ENCODE data around the gene EMP2. TPM values are rescaled to one million over a fixed set of nuclear protein-coding genes. Genes with fewer than 3 reads are reported as not detected.

EMP2 gene
- total RNA-seq, 2 experiments from 2014 or later, result not detected

DNA sequence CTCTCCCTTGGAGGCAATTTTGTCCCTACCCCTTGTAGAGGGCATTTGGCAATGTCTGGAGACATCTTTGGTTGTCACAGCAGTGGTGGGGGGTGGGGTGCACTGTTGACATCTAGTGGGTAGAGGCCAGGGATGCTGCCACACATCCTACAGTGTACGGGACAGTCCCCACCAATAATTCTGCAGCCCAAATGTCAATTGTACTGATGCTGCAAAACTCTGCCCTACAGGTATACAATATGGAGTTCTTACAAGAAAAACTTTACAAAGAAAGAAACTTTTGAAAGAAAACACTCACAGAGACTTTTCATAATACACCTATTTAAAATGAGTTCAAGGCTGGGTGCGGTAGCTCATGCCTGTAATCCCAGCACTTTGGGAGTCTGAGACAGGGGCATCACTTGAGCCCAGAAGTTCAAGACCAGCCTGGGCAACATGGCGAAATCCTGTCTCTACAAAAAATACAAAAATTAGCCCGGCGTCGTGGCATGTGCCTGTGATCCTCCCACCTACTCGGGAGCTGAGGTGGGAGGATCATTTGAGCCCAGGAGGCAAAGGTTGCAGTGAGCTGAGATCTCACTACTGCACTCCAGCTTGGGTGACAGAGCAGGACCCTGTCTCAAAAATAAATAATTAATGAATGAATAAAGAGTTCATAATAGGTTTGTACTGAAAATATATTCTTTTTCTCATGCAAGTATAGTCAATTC lies 59.4 kb downstream of the EMP2 start:
- no peak for DNase-seq
- H3K27me3 ChIP-seq (ENCODE audit: control insufficient read depth in 1 of 2, insufficient read depth in 2 of 2, low read length in 2 of 2), result no peaks in the 10 kb centered on the region
- CTCF ChIA-PET, result no interaction called here
- H3K27me3 Mint-ChIP-seq, result peaks cover 5% of the 10 kb centered on the region
- H3K4me3 Mint-ChIP-seq, result no peak overlapping the region
- intact Hi-C loops (cut with DNase I, micrococcal nuclease), result loop anchor here in 1 of 2 experiments (5.0 kb wide), 1 partner anchor 396 kb away; no protein-coding TSS in a partner anchor
- H3K36me3 Mint-ChIP-seq (ENCODE audit: low read depth), result no peaks in the 10 kb centered on the region
- TF ChIP-seq, protein P1, sequence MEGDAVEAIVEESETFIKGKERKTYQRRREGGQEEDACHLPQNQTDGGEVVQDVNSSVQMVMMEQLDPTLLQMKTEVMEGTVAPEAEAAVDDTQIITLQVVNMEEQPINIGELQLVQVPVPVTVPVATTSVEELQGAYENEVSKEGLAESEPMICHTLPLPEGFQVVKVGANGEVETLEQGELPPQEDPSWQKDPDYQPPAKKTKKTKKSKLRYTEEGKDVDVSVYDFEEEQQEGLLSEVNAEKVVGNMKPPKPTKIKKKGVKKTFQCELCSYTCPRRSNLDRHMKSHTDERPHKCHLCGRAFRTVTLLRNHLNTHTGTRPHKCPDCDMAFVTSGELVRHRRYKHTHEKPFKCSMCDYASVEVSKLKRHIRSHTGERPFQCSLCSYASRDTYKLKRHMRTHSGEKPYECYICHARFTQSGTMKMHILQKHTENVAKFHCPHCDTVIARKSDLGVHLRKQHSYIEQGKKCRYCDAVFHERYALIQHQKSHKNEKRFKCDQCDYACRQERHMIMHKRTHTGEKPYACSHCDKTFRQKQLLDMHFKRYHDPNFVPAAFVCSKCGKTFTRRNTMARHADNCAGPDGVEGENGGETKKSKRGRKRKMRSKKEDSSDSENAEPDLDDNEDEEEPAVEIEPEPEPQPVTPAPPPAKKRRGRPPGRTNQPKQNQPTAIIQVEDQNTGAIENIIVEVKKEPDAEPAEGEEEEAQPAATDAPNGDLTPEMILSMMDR (IDR thresholded peaks at IDR 0.05), result no peak
- H3K9me3 Mint-ChIP-seq, result no peaks in the 10 kb centered on the region
- POLR2A ChIA-PET, result no interaction called here
- no peak overlapping the region for H3K27ac ChIP-seq (ENCODE audit: low read depth in 1 of 2, low read length in 2 of 2)
- H3K4me1 ChIP-seq (ENCODE audit: insufficient read depth, low read length), result peaks cover 2% of the 10 kb centered on the region
- no peak overlapping the region for H3K4me3 ChIP-seq (ENCODE audit: low read length)
- no peak for ATAC-seq (ENCODE audit: poor library complexity)
- H3K36me3 ChIP-seq (ENCODE audit: insufficient read depth, low read length), result no peaks in the 10 kb centered on the region
- H3K27ac Mint-ChIP-seq, result no peak overlapping the region
- peaks cover 5% of the 10 kb centered on the region for H3K4me1 Mint-ChIP-seq (ENCODE audit: low read depth)
- H3K9me3 ChIP-seq (ENCODE audit: control insufficient read depth in 1 of 2, insufficient read depth in 1 of 2, low read length in 2 of 2), result peaks cover 0 to 7% of the 10 kb centered on the region in 2 experiments

DNA sequence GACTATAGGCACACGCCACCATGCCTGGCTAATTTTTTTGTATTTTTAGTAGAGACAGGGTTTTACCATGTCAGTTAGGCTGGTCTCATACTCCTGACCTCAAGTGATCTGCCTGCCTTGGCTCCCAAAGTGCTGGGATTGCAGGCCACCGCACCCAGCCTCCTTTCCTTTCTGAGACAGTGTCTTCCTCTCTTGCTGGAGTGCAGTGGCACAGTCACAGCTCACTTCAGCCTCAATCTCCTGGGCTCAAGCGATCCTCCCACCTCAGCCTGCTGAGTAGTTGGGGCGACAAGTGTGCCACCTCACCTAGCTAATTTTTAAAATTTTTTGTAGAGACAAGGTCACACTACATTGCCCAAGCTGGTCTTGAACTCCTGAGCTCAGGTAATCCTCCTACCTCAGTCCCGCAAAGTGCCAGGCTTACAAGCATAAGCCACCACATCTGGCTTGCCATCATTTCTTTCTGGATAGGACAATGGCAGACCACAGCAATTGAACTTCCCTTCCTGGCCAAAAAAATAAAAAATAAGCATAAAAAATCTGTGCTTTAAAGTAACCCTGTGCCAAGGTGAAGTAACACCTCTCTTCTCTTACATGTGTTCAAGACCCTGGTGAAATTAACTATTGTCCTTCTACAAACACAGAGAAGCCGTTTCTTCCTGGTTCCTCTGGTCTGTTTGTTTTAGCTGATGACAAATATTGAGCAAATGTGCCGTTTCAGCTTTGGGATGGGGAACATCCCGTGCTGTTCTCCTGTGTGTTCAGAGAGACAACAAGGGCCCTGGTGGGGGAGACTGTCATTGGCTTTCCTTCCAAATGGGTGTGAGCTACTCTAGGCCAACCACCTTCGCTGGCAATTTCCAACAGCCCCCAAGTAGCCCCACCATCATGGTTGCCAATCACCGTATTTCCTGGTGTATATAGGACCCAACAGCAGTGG lies 60.2 kb downstream of the EMP2 start:
- H3K9me3 ChIP-seq (ENCODE audit: control insufficient read depth in 1 of 2, insufficient read depth in 1 of 2, low read length in 2 of 2), result peaks cover 0 to 7% of the 10 kb centered on the region in 2 experiments
- ATAC-seq (ENCODE audit: poor library complexity), result no peak
- CTCF ChIA-PET, result no interaction called here
- Mint-ChIP-seq H3K9me3 (no peaks in the 10 kb centered on the region), H3K4me3 (no peak overlapping the region), H3K27me3 (peaks cover 5% of the 10 kb centered on the region), H3K27ac (no peak overlapping the region), H3K4me1 (ENCODE audit: low read depth) (peaks cover 5% of the 10 kb centered on the region), H3K36me3 (ENCODE audit: low read depth) (no peaks in the 10 kb centered on the region)
- no peaks in the 10 kb centered on the region for H3K36me3 ChIP-seq (ENCODE audit: insufficient read depth, low read length)
- intact Hi-C loops (cut with DNase I, micrococcal nuclease), result loop anchor here in 1 of 2 experiments (5.0 kb wide), 1 partner anchor 397 kb away; no protein-coding TSS in a partner anchor
- no peak overlapping the region for H3K4me3 ChIP-seq (ENCODE audit: low read length)
- H3K27ac ChIP-seq (ENCODE audit: low read depth in 1 of 2, low read length in 2 of 2), result no peak overlapping the region
- DNase-seq, result no peak
- POLR2A ChIA-PET, result no interaction called here
- H3K27me3 ChIP-seq (ENCODE audit: control insufficient read depth in 1 of 2, insufficient read depth in 2 of 2, low read length in 2 of 2), result no peaks in the 10 kb centered on the region
- TF ChIP-seq, protein P1 (IDR thresholded peaks at IDR 0.05), result no peak
- H3K4me1 ChIP-seq (ENCODE audit: insufficient read depth, low read length), result peaks cover 2% of the 10 kb centered on the region

DNA sequence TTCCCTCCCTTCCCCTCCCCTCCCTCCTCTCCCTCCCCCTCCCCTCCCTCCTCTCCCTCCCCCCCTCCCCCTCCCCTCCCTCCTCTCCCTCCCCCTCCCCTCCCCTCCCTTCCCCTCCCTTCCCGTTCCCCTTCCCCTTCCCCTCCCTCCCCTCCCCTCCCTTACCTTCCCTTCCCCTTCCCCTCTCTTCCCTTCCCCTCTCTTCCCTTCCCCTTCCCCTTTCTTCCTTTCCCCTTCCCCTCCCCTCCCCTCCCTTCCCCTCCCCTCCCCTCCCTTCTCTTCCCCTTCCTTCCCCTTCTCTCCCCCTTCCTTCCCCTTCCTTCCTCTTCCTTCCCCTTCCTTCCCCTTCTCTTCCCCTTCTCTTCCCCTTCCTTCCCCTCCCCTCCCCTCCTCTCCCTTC lies 61.1 kb downstream of the EMP2 start:
- no peak for ATAC-seq (ENCODE audit: poor library complexity)
- CTCF ChIA-PET, result no interaction called here

More for the DNA sequence above, 61.1 kb downstream of the EMP2 start:
- H3K36me3 ChIP-seq (ENCODE audit: insufficient read depth, low read length), result no peaks in the 10 kb centered on the region
- no peak overlapping the region for H3K27ac Mint-ChIP-seq
- no peak overlapping the region for H3K4me3 ChIP-seq (ENCODE audit: low read length)
- intact Hi-C loops (cut with DNase I, micrococcal nuclease), result no loop called here
- H3K4me3 Mint-ChIP-seq, result no peak overlapping the region
- H3K36me3 Mint-ChIP-seq (ENCODE audit: low read depth), result no peaks in the 10 kb centered on the region
- peaks cover 5% of the 10 kb centered on the region for H3K27me3 Mint-ChIP-seq
- TF ChIP-seq, protein P1 (IDR thresholded peaks at IDR 0.05), result no peak
- peaks cover 5% of the 10 kb centered on the region for H3K4me1 Mint-ChIP-seq (ENCODE audit: low read depth)
- no peak for DNase-seq
- peaks cover 0 to 7% of the 10 kb centered on the region in 2 experiments for H3K9me3 ChIP-seq (ENCODE audit: control insufficient read depth in 1 of 2, insufficient read depth in 1 of 2, low read length in 2 of 2)
- no peak overlapping the region for H3K27ac ChIP-seq (ENCODE audit: low read depth in 1 of 2, low read length in 2 of 2)
- no peaks in the 10 kb centered on the region for H3K27me3 ChIP-seq (ENCODE audit: control insufficient read depth in 1 of 2, insufficient read depth in 2 of 2, low read length in 2 of 2)
- no peaks in the 10 kb centered on the region for H3K9me3 Mint-ChIP-seq
- peaks cover 5% of the 10 kb centered on the region for H3K4me1 ChIP-seq (ENCODE audit: insufficient read depth, low read length)
- POLR2A ChIA-PET, result no interaction called here
